GM12878 (cell line): ENCODE data around the gene RAC2. TPM values are rescaled to one million over a fixed set of nuclear protein-coding genes. Genes with fewer than 3 reads are reported as not detected.

Source experiments
- ATAC-seq: fragments of 200-7000 bp; cut with Tn5 transposase; 3 replicates; pipeline ENCODE4 v1.9.1; 2020; ENCODE audit warnings: mild to moderate bottlenecking, moderate library complexity
- BruUV-seq: library from RNA; stranded (reverse); fragments of 400-500 nt; replicated peaks from 2 replicates; lab custom pipeline; 2021; lab: Mats Ljungman, UMichigan
- CTCF ChIA-PET: fragments of 300-600 bp; sonication (Branson Sonifier 250); formaldehyde crosslinking; extraction: SDS; loops from one replicate; lab custom pipeline; 2021; ENCODE audit warnings: inconsistent platforms; lab: Yijun Ruan, JAX
- POLR2A ChIA-PET: fragments of 350-600 bp; formaldehyde crosslinking; extraction: SDS; loops from one replicate; lab custom pipeline; 2021; ENCODE audit warnings: inconsistent platforms; lab: Charles Lee
- RAD21 ChIA-PET: fragments of 300-600 bp; sonication (Branson Sonifier 250); formaldehyde crosslinking; loops from one replicate; lab custom pipeline; 2023; ENCODE audit warnings: antibody characterized with exemption; ENCODE audit not compliant: unreplicated experiment; lab: Charles Lee
- SMC1A ChIA-PET: fragments of 300-600 bp; sonication (Branson Sonifier 250); formaldehyde crosslinking; loops from one replicate; lab custom pipeline; 2023; ENCODE audit not compliant: unreplicated experiment, uncharacterized antibody; lab: Charles Lee
- DNase-seq: peaks from one replicate; pipeline ENCODE4 v3.0.0-alpha.2; 2011; ENCODE audit warnings: low read depth, low spot score
- FAIRE-seq: peaks from 3 replicates; lab custom pipeline; 2011; peaks lifted over from hg19 to GRCh38; lab: Jason Lieb, UNC
- H2AFZ ChIP-seq: 2 replicates; pipeline ENCODE4 v1.6.0; 2011; ENCODE audit warnings: low read depth, low read length, control low read depth; ENCODE audit not compliant: control insufficient read depth
- H3K27ac ChIP-seq: 2 replicates; pipeline ENCODE4 v1.5.1; 2011; ENCODE audit warnings: control low read depth; ENCODE audit not compliant: control insufficient read depth, insufficient read depth
- H3K27me3 ChIP-seq, 2 experiments: replicated peaks in 1 of 2; 2 replicates each; pipeline versions ENCODE4 v1.6.0 to v1.6.1; 2011; ENCODE audit warnings: low read length in 1 of 2; ENCODE audit not compliant: control insufficient read depth in 2 of 2, insufficient read depth in 2 of 2
- H3K36me3 ChIP-seq, 2 experiments: 2 replicates each; pipeline ENCODE4 v1.5.1; 2011; ENCODE audit warnings: low read length in 1 of 2; ENCODE audit not compliant: control insufficient read depth in 2 of 2, insufficient read depth in 2 of 2
- H3K4me1 ChIP-seq: 2 replicates; pipeline ENCODE4 v1.6.1; 2011; ENCODE audit warnings: mild to moderate bottlenecking, low read length, moderate library complexity, mixed read lengths; ENCODE audit not compliant: control insufficient read depth, insufficient read depth
- H3K4me2 ChIP-seq: 2 replicates; pipeline ENCODE4 v1.6.0; 2011; ENCODE audit warnings: control low read depth; ENCODE audit not compliant: control insufficient read depth, insufficient read depth
- H3K4me3 ChIP-seq: fragments of 200-600 bp; sonication (generic); 2 replicates; pipeline ENCODE4 v1.5.1; 2016
- H3K79me2 ChIP-seq: 2 replicates; pipeline ENCODE4 v1.6.0; 2011; ENCODE audit warnings: low read length; ENCODE audit not compliant: control insufficient read depth, insufficient read depth
- H3K9ac ChIP-seq: 2 replicates; pipeline ENCODE4 v1.8.0; 2011; ENCODE audit warnings: low read length, control low read depth, mixed read lengths; ENCODE audit not compliant: control insufficient read depth, insufficient read depth
- H3K9me3 ChIP-seq: replicated peaks from 3 replicates; pipeline ENCODE4 v1.5.1; 2011; ENCODE audit warnings: mild to moderate bottlenecking, low read length; ENCODE audit not compliant: control insufficient read depth, insufficient read depth
- H4K20me1 ChIP-seq: 2 replicates; pipeline ENCODE4 v1.6.0; 2011; ENCODE audit not compliant: control insufficient read depth, insufficient read depth
- BCL3 ChIP-seq: IDR thresholded peaks from 2 replicates; pipeline ENCODE4 v1.6.1; 2011; ENCODE audit warnings: borderline replicate concordance, low read depth, mild to moderate bottlenecking, moderate library complexity, low read length; ENCODE audit not compliant: insufficient read depth, poor library complexity, severe bottlenecking
- IRF5 ChIP-seq: fragments of 450-650 bp; IDR thresholded peaks from 2 replicates; pipeline ENCODE4 v1.6.1; 2017; ENCODE audit warnings: borderline replicate concordance
- JUNB ChIP-seq: IDR thresholded peaks from 2 replicates; pipeline ENCODE4 v1.6.1; 2016; ENCODE audit warnings: antibody characterized with exemption, mild to moderate bottlenecking
- LARP7 ChIP-seq: fragments of 450-650 bp; IDR thresholded peaks from 2 replicates; pipeline ENCODE4 v1.6.1; 2017; ENCODE audit warnings: mild to moderate bottlenecking
- MXI1 ChIP-seq: fragments of 150-350 bp; IDR thresholded peaks from 2 replicates; pipeline ENCODE4 v1.6.1; 2011; ENCODE audit warnings: low read depth, mild to moderate bottlenecking, inconsistent platforms, low read length, improper control_type of control experiment
- POLR2AphosphoS2 ChIP-seq: IDR thresholded peaks from 2 replicates; pipeline ENCODE4 v1.6.1; 2011; ENCODE audit warnings: low read depth, mild to moderate bottlenecking, low read length, improper control_type of control experiment, moderate library complexity
- RB1 ChIP-seq: fragments of 450-650 bp; formaldehyde crosslinking; IDR thresholded peaks from 2 replicates; pipeline ENCODE4 v1.6.1; 2017; ENCODE audit warnings: mild to moderate bottlenecking, borderline replicate concordance
- SMARCA5 ChIP-seq: fragments of 450-650 bp; IDR thresholded peaks from 2 replicates; pipeline ENCODE4 v1.6.1; 2017; ENCODE audit warnings: mild to moderate bottlenecking
- STAT1 ChIP-seq: fragments of 450-650 bp; conservative IDR thresholded peaks from 2 replicates; pipeline ENCODE4 v1.6.1; 2014; ENCODE audit warnings: antibody characterized with exemption, mild to moderate bottlenecking
- STAT3 ChIP-seq: IDR thresholded peaks from 2 replicates; pipeline ENCODE4 v1.6.1; 2011; ENCODE audit warnings: low read depth, low read length, improper control_type of control experiment
- ZNF622 ChIP-seq: fragments of 450-650 bp; IDR thresholded peaks from 2 replicates; pipeline ENCODE4 v1.6.1; 2017; ENCODE audit warnings: mild to moderate bottlenecking, inconsistent platforms
- WGBS: methylation state at CpG from one replicate; pipeline ENCODE4 v1.1.6; 2016; ENCODE audit warnings: low lambda C conversion rate; ENCODE audit not compliant: insufficient replicate concordance, insufficient coverage; ENCODE audit errors: missing lambda C conversion rate; 5-methylcytosine and 5-hydroxymethylcytosine counted together
- in situ Hi-C: fragments of 300-500 bp; cut with MboI; formaldehyde crosslinking; loops from 9 replicates; pipeline ENCODE4 v1.14.3; 2018; ENCODE audit warnings: mixed read lengths
- intact Hi-C: fragments of 100-400 bp; cut with micrococcal nuclease; formaldehyde crosslinking; loops from one replicate; pipeline ENCODE4 v1.14.2; 2022; ENCODE audit not compliant: unreplicated experiment
- polyA plus RNA-seq, 11 experiments: library from polyadenylated mRNA; depleted of rRNA in 4 of 11; unstranded in 6 of 11; stranded (reverse) in 5 of 11; fragments of >200 nt; fragmentation: Nextera tagmentation in 4 of 11; fragmentation: Illumina TruSeq in 1 of 11; extraction: Ambion mirVana in 4 of 11; extraction: Trizol in 1 of 11; gene quantifications; 1 replicate in 1 of 11; 2 replicates in 10 of 11; pipeline versions ENCODE4 v1.2.1 to v1.2.3, GENCODE V29; 2011 to 2016; ENCODE audit warnings: inconsistent platforms in 2 of 11, missing spikeins in 2 of 11, low read depth in 1 of 11
- total RNA-seq, 4 experiments: library from RNA; depleted of rRNA in 3 of 4; stranded (reverse); fragments of >200 nt in 3 of 4; fragmentation: Illumina TruSeq in 1 of 4; extraction: Trizol in 1 of 4; gene quantifications; 2 replicates each; pipeline versions ENCODE4 v1.2.1 to v1.2.3, GENCODE V29; 2013 to 2021

The RAC2 gene
- total and polyA plus RNA-seq, 10 of the 15 experiments (the other 5 are each of a cell fraction or from before 2014, with no cell fraction given) = 102 to 386 (median 304) TPM

GRCh38 chr22:37182949-37183245, 61.2 kb downstream of the RAC2 start:
- intact Hi-C loops (no loop called here), in situ Hi-C loops (no loop called here)
- Histone ChIP-seq H3K9me3 (no peaks in the 10 kb centered on the region), H3K79me2 (no peaks in the 10 kb centered on the region), H3K4me3 (no peak overlapping the region), H3K4me2 (no peak overlapping the region), H3K36me3 (no peaks in the 10 kb centered on the region), H4K20me1 (no peaks in the 10 kb centered on the region), H3K4me1 (no peaks in the 10 kb centered on the region), H3K27me3 (no peaks in the 10 kb centered on the region; a peak in 1 of 4 replicates), H3K27ac (no peak overlapping the region), H2AFZ (no peak overlapping the region), H3K9ac (no peak overlapping the region)
- no peak for FAIRE-seq
- WGBS = 77% methylated on average over 3 of the region's 3 CpGs
- ChIA-PET SMC1A (interaction anchor here (1.5 to 1.7 kb wide), 2 partner anchors 10 to 17 kb away, joined by 5 to 7 read pairs; no protein-coding TSS in a partner anchor), CTCF (interaction anchor here (1.1 to 1.7 kb wide), 3 partner anchors 15 to 31 kb away, joined by 3 to 7 read pairs (median 7); no protein-coding TSS in a partner anchor), RAD21 (interaction anchor here (1.1 to 1.5 kb wide), 4 partner anchors 20 to 137 kb away, joined by 3 to 6 read pairs (median 4); no protein-coding TSS in a partner anchor), POLR2A (interaction anchor here (1.8 kb wide), 1 partner anchor 11 kb away, joined by 5 read pairs; no protein-coding TSS in a partner anchor)
- no peak for DNase-seq
- TF ChIP-seq MXI1 = no peak
- TF ChIP-seq STAT1 = no peak
- TF ChIP-seq BCL3 = no peak
- no peak for TF ChIP-seq IRF5
- TF ChIP-seq ZNF622 = no peak
- TF ChIP-seq POLR2AphosphoS2 = no peak
- TF ChIP-seq LARP7 = no peak
- TF ChIP-seq RB1 = no peak
- no peak for TF ChIP-seq SMARCA5
- no peak for TF ChIP-seq STAT3
- no peak for TF ChIP-seq JUNB
- no TSS peak for BruUV-seq
- ATAC-seq = no peak
